Fibroblast of pulmonary artery (primary cell): ENCODE results near the gene PRSS21.

Experiments
- DNase-seq: peaks from one replicate; pipeline ENCODE4 v3.0.0-alpha.2; 2010; ENCODE audit warnings: low read depth
- H3K4me3 ChIP-seq: replicated peaks from 2 replicates; pipeline ENCODE4 v1.5.1; 2011; ENCODE audit warnings: low read depth, mild to moderate bottlenecking, control low read depth, low read length, moderate library complexity
- CTCF ChIP-seq: IDR thresholded peaks from 2 replicates; pipeline ENCODE4 v1.5.1; 2011; ENCODE audit warnings: mild to moderate bottlenecking, control low read depth, low read length, inconsistent platforms; ENCODE audit errors: missing control alignments

PRSS21 gene

GRCh38 chr16:2776500-2777139, 40.4 kb upstream of the PRSS21 start:
- TF ChIP-seq CTCF: no peak
- DNase-seq: no peak
- peak overlapping the region; percentile 95 for H3K4me3 ChIP-seq

- peak within 1 kb of the TSS; percentile 95 for H3K4me3 ChIP-seq
- DNase-seq: peak; percentile 75
- no peak for TF ChIP-seq CTCF
Observed at GRCh38 chr16:2777231-2777902, 39.7 kb upstream of the PRSS21 start, which contains the start of gene ELOB. Gene ELOB, minus strand, starts transcription at chr16:2777280. Its CDS starts 41 bp downstream, at chr16:2777239.

GRCh38 chr16:2777903-2778629, 39.0 kb upstream of the PRSS21 start:
- DNase-seq: no peak
- H3K4me3 ChIP-seq: peak overlapping the region; percentile 95
- TF ChIP-seq CTCF: no peak

GRCh38 chr16:2778630-2778958, 38.4 kb upstream of the PRSS21 start:
- H3K4me3 ChIP-seq: peak overlapping the region; percentile 95
- DNase-seq: no peak
- TF ChIP-seq CTCF: no peak

- DNase-seq: no peak
- H3K4me3 ChIP-seq: no peak overlapping the region
- no peak for TF ChIP-seq CTCF
Observed at GRCh38 chr16:2779151-2779920, 37.7 kb upstream of the PRSS21 start.

GRCh38 chr16:2779978-2780898, 36.8 kb upstream of the PRSS21 start:
- TF ChIP-seq CTCF: no peak

More at GRCh38 chr16:2779978-2780898, 36.8 kb upstream of the PRSS21 start:
- no peak overlapping the region for H3K4me3 ChIP-seq
- no peak for DNase-seq
